H9 (cell line): ENCODE data around the gene CTR9. TPM values are rescaled to one million over a fixed set of nuclear protein-coding genes. Genes with fewer than 3 reads are reported as not detected.

ENCODE experiments used
- DNase-seq: peaks from one replicate; pipeline ENCODE4 v3.0.0-alpha.2; 2017
- H2AFZ ChIP-seq: one replicate; pipeline ENCODE4 v1.6.1; 2013; ENCODE audit warnings: mild to moderate bottlenecking, low read length, control low read depth, moderate library complexity
- H2AK5ac ChIP-seq: 2 replicates; pipeline ENCODE4 v1.6.1; 2013; ENCODE audit warnings: low read length, control low read depth, mixed read lengths; ENCODE audit not compliant: insufficient read length
- H2BK120ac ChIP-seq: one replicate; pipeline ENCODE4 v1.6.1; 2013; ENCODE audit warnings: low read depth, mild to moderate bottlenecking, low read length, control low read depth, inconsistent platforms; ENCODE audit not compliant: poor library complexity, severe bottlenecking
- H2BK12ac ChIP-seq: 2 replicates; pipeline ENCODE4 v1.6.1; 2013; ENCODE audit warnings: low read length, control low read depth, mixed read lengths, low read depth; ENCODE audit not compliant: insufficient read length
- H2BK15ac ChIP-seq: 2 replicates; pipeline ENCODE4 v1.6.1; 2013; ENCODE audit warnings: low read depth, low read length, control low read depth
- H2BK20ac ChIP-seq: one replicate; pipeline ENCODE4 v1.6.1; 2013; ENCODE audit warnings: low read depth, mild to moderate bottlenecking, low read length, control low read depth, inconsistent platforms; ENCODE audit not compliant: poor library complexity, severe bottlenecking
- H2BK5ac ChIP-seq: 2 replicates; pipeline ENCODE4 v1.6.1; 2013; ENCODE audit warnings: low read length, control low read depth, mixed read lengths; ENCODE audit not compliant: insufficient read length
- H3K14ac ChIP-seq: 2 replicates; pipeline ENCODE4 v1.6.1; 2013; ENCODE audit warnings: low read length, control low read depth; ENCODE audit not compliant: insufficient read depth
- H3K18ac ChIP-seq: 2 replicates; pipeline ENCODE4 v1.6.1; 2013; ENCODE audit warnings: low read depth, mild to moderate bottlenecking, mixed read lengths, low read length, control low read depth; ENCODE audit not compliant: insufficient read length
- H3K23ac ChIP-seq: 2 replicates; pipeline ENCODE4 v1.6.1; 2013; ENCODE audit warnings: low read length, control low read depth, mixed read lengths, low read depth; ENCODE audit not compliant: insufficient read length
- H3K23me2 ChIP-seq: 2 replicates; pipeline ENCODE4 v1.6.1; 2013; ENCODE audit warnings: low read depth, mild to moderate bottlenecking, mixed read lengths, low read length, control low read depth; ENCODE audit not compliant: insufficient read length, poor library complexity, severe bottlenecking
- H3K27ac ChIP-seq: 2 replicates; pipeline ENCODE4 v1.5.1; 2013; ENCODE audit warnings: low read length, control low read depth, mixed read lengths, low read depth; ENCODE audit not compliant: insufficient read length
- H3K27me3 ChIP-seq: 2 replicates; pipeline ENCODE4 v1.6.1; 2013; ENCODE audit warnings: low read length, control low read depth, inconsistent platforms; ENCODE audit not compliant: insufficient read depth
- H3K4ac ChIP-seq: 2 replicates; pipeline ENCODE4 v1.6.1; 2013; ENCODE audit warnings: low read depth, mild to moderate bottlenecking, control low read depth, inconsistent platforms, low read length, moderate library complexity
- H3K4me1 ChIP-seq: 2 replicates; pipeline ENCODE4 v1.6.1; 2013; ENCODE audit warnings: low read length, control low read depth, inconsistent platforms; ENCODE audit not compliant: insufficient read depth
- H3K4me2 ChIP-seq: 2 replicates; pipeline ENCODE4 v1.6.1; 2013; ENCODE audit warnings: low read length, control low read depth, mixed read lengths; ENCODE audit not compliant: insufficient read length, insufficient read depth
- H3K56ac ChIP-seq: 2 replicates; pipeline ENCODE4 v1.6.1; 2013; ENCODE audit warnings: low read depth, mild to moderate bottlenecking, mixed read lengths, low read length, control low read depth; ENCODE audit not compliant: insufficient read length
- H3K79me1 ChIP-seq: 2 replicates; pipeline ENCODE4 v1.6.1; 2013; ENCODE audit warnings: low read depth, mild to moderate bottlenecking, moderate library complexity, low read length, control low read depth, inconsistent platforms; ENCODE audit not compliant: insufficient read depth, poor library complexity, severe bottlenecking
- H3K79me2 ChIP-seq: 2 replicates; pipeline ENCODE4 v1.6.1; 2013; ENCODE audit warnings: low read length, control low read depth, inconsistent platforms; ENCODE audit not compliant: insufficient read depth
- H3K9ac ChIP-seq: 2 replicates; pipeline ENCODE4 v1.6.1; 2013; ENCODE audit warnings: low read length, control low read depth, mixed read lengths; ENCODE audit not compliant: insufficient read length; ENCODE audit errors: extremely low read depth
- H3K9me3 ChIP-seq: one replicate; pipeline ENCODE4 v1.6.1; 2013; ENCODE audit warnings: low read depth, low read length, inconsistent platforms; ENCODE audit not compliant: control insufficient read depth
- H3T11ph ChIP-seq: one replicate; pipeline ENCODE4 v1.6.1; 2013; ENCODE audit warnings: mild to moderate bottlenecking, low read length, control low read depth, inconsistent platforms
- H4K20me1 ChIP-seq: one replicate; pipeline ENCODE4 v1.6.1; 2013; ENCODE audit not compliant: control insufficient read depth, insufficient read length, insufficient read depth
- H4K5ac ChIP-seq: 2 replicates; pipeline ENCODE4 v1.6.1; 2013; ENCODE audit warnings: low read depth, mild to moderate bottlenecking, mixed read lengths, low read length, control low read depth; ENCODE audit not compliant: insufficient read length
- H4K8ac ChIP-seq: replicated peaks from 2 replicates; pipeline ENCODE4 v1.6.1; 2013; ENCODE audit warnings: low read length, control low read depth, mixed read lengths, low read depth; ENCODE audit not compliant: insufficient read length
- H4K91ac ChIP-seq: 2 replicates; pipeline ENCODE4 v1.6.1; 2013; ENCODE audit warnings: low read depth, mild to moderate bottlenecking, moderate library complexity, mixed read lengths, low read length, control low read depth; ENCODE audit not compliant: insufficient read length
- H3K27ac Mint-ChIP-seq, 3 experiments: 2 replicates in 2 of 3; 3 replicates in 1 of 3; pipeline ENCODE4 v1.8.0; 2020 to 2021; ENCODE audit warnings: mixed read lengths in 3 of 3, mild to moderate bottlenecking in 1 of 3, moderate library complexity in 1 of 3
- H3K27me3 Mint-ChIP-seq: 2 replicates; pipeline ENCODE4 v1.8.0; 2021; ENCODE audit warnings: low read depth, mild to moderate bottlenecking, moderate library complexity, mixed read lengths
- H3K36me3 Mint-ChIP-seq, 3 experiments: 2 replicates in 2 of 3; 3 replicates in 1 of 3; pipeline ENCODE4 v1.8.0; 2020 to 2021; ENCODE audit warnings: low read depth in 3 of 3, mixed read lengths in 3 of 3; ENCODE audit not compliant: insufficient read depth in 1 of 3
- H3K4me1 Mint-ChIP-seq, 2 experiments: 2 replicates each; pipeline ENCODE4 v1.8.0; 2020; ENCODE audit warnings: mixed read lengths in 2 of 2
- H3K4me3 Mint-ChIP-seq, 2 experiments: 2 replicates in 1 of 2; 3 replicates in 1 of 2; pipeline ENCODE4 v1.8.0; 2020 to 2021; ENCODE audit warnings: mild to moderate bottlenecking in 2 of 2, mixed read lengths in 2 of 2, moderate library complexity in 1 of 2
- H3K9me3 Mint-ChIP-seq, 2 experiments: 2 replicates in 1 of 2; 3 replicates in 1 of 2; pipeline ENCODE4 v1.8.0; 2020; ENCODE audit warnings: mild to moderate bottlenecking in 2 of 2, mixed read lengths in 2 of 2, moderate library complexity in 1 of 2
- WGBS: extraction: QIAGEN DNeasy Blood & Tissue Kit; methylation state at CpG from one replicate; pipeline ENCODE4 v1.1.7; 2013; ENCODE audit warnings: missing lambda C conversion rate, low lambda C conversion rate, mixed read lengths; ENCODE audit not compliant: insufficient read length; ENCODE audit errors: extremely low coverage; 5-methylcytosine and 5-hydroxymethylcytosine counted together
- total RNA-seq: library from RNA; stranded (reverse); gene quantifications from 2 replicates; pipeline ENCODE4 v1.2.1, GENCODE V29; 2021
- TF ChIP-seq, protein P1 (sequence below): fragments of 200-600 bp; sonication (generic); conservative IDR thresholded peaks from 3 replicates; pipeline ENCODE4 v1.8.0; 2021; ENCODE audit warnings: antibody characterized with exemption, mild to moderate bottlenecking

The CTR9 gene
- total RNA-seq, 1 experiment from 2014 or later: 37.5 TPM

GRCh38 chr11:10806206-10806605 lies 55.2 kb downstream of the CTR9 start:
- H2BK15ac ChIP-seq: no peak overlapping the region
- H4K20me1 ChIP-seq: no peaks in the 10 kb centered on the region
- H4K5ac ChIP-seq: no peak overlapping the region
- H3K18ac ChIP-seq: no peak overlapping the region
- no peak overlapping the region for H2BK120ac ChIP-seq
- TF ChIP-seq, protein P1, sequence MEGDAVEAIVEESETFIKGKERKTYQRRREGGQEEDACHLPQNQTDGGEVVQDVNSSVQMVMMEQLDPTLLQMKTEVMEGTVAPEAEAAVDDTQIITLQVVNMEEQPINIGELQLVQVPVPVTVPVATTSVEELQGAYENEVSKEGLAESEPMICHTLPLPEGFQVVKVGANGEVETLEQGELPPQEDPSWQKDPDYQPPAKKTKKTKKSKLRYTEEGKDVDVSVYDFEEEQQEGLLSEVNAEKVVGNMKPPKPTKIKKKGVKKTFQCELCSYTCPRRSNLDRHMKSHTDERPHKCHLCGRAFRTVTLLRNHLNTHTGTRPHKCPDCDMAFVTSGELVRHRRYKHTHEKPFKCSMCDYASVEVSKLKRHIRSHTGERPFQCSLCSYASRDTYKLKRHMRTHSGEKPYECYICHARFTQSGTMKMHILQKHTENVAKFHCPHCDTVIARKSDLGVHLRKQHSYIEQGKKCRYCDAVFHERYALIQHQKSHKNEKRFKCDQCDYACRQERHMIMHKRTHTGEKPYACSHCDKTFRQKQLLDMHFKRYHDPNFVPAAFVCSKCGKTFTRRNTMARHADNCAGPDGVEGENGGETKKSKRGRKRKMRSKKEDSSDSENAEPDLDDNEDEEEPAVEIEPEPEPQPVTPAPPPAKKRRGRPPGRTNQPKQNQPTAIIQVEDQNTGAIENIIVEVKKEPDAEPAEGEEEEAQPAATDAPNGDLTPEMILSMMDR: no peak
- H3K27me3 Mint-ChIP-seq: no peaks in the 10 kb centered on the region
- WGBS: no CpG with 5 or more reads among the region's 4 CpGs
- no peak overlapping the region for H2BK12ac ChIP-seq
- H3K9me3 ChIP-seq: no peaks in the 10 kb centered on the region
- H3K23ac ChIP-seq: no peak overlapping the region
- no peaks in the 10 kb centered on the region for H3K27me3 ChIP-seq
- no peak overlapping the region for H3K4me2 ChIP-seq
- H3K4ac ChIP-seq: no peak overlapping the region
- no peak overlapping the region for H3T11ph ChIP-seq
- no peak overlapping the region for H4K8ac ChIP-seq
- H2BK20ac ChIP-seq: no peak overlapping the region
- H3K4me3 Mint-ChIP-seq: peak overlapping the region; percentile 94 to 97
- H2AFZ ChIP-seq: no peak overlapping the region
- H3K27ac ChIP-seq: no peak overlapping the region
- peaks cover 26 to 33% of the 10 kb centered on the region in 2 experiments for H3K4me1 Mint-ChIP-seq
- no peaks in the 10 kb centered on the region for H3K79me1 ChIP-seq
- no peak overlapping the region for H3K9ac ChIP-seq
- H2BK5ac ChIP-seq: no peak overlapping the region
- peaks cover 0 to 4% of the 10 kb centered on the region in 2 experiments; a peak in 2 of 5 replicates for H3K9me3 Mint-ChIP-seq
- DNase-seq: no peak
- H3K56ac ChIP-seq: no peak overlapping the region
- H2AK5ac ChIP-seq: no peak overlapping the region
- 0 out of 7 replicates have a peak overlapping the region, but pooled peaks of 1 of the 3 experiments have one; percentile 76 for H3K27ac Mint-ChIP-seq
- no peak overlapping the region for H3K14ac ChIP-seq
- no peaks in the 10 kb centered on the region for H3K23me2 ChIP-seq
- H3K79me2 ChIP-seq: peaks cover 14% of the 10 kb centered on the region; the same call in 1 of the 2 replicates
- peaks cover 59 to 72% (median 71%) of the 10 kb centered on the region in 3 experiments for H3K36me3 Mint-ChIP-seq
- H3K4me1 ChIP-seq: no peaks in the 10 kb centered on the region
- H4K91ac ChIP-seq: no peak overlapping the region
